ENCODE data around the gene LUC7L3.

GRCh38 chr17:50719924-50720794 is 756 bp downstream of the LUC7L3 start:
- 0 out of 4 replicates have a peak, but pooled peaks of 1 of the 2 experiments have one; percentile 11 for TF ChIP-seq REST (IDR thresholded peaks at IDR 0.05; ENCODE audit: insufficient read depth in 1 of 2, low read depth in 2 of 2, low read length in 1 of 2)
- TF ChIP-seq CTCF (IDR thresholded peaks at IDR 0.05): no peak

All from Panc1 (cell line).